Activated CD4-positive, alpha-beta T cell treated with anti-CD3 and anti-CD28 coated beads for 4 hours (primary cell): ENCODE data around the gene OSBPL5.
A peak's percentile ranks its signal among the peaks of the same experiment; 100 is the strongest.
"Not testable (repeated sequence)": the region's sequence is repeated elsewhere in the genome, so short reads cannot be mapped to it uniquely, and the experiment has no call there.

Source experiments
- DNase-seq, 2 donors: peaks; one replicate each; pipeline ENCODE4 v3.0.0-alpha.2; 2020

Gene OSBPL5

GRCh38 chr11:3181725-3182461 lies 16.8 kb upstream of the OSBPL5 start:
- DNase-seq = no peak

GRCh38 chr11:3180869-3181268 lies 15.8 kb upstream of the OSBPL5 start:
- DNase-seq = no peak

- no peak for DNase-seq
Measured at GRCh38 chr11:3178349-3178748, 13.2 kb upstream of the OSBPL5 start.

GRCh38 chr11:3177931-3178330 lies 12.8 kb upstream of the OSBPL5 start:
- no peak for DNase-seq

- no peak for DNase-seq
Measured at GRCh38 chr11:3176487-3176886, 11.4 kb upstream of the OSBPL5 start.

- DNase-seq = no peak
Measured at GRCh38 chr11:3175194-3175593, 10.1 kb upstream of the OSBPL5 start.

- no peak for DNase-seq
Measured at GRCh38 chr11:3174387-3174786, 9.3 kb upstream of the OSBPL5 start.

- DNase-seq = no peak
Measured at GRCh38 chr11:3173795-3174194, 8.7 kb upstream of the OSBPL5 start.

GRCh38 chr11:3171931-3172560 lies 6.9 kb upstream of the OSBPL5 start:
- no peak for DNase-seq

GRCh38 chr11:3170756-3171650 lies 5.9 kb upstream of the OSBPL5 start:
- DNase-seq = no peak

- DNase-seq = no peak
Measured at GRCh38 chr11:3170044-3170755, 5.1 kb upstream of the OSBPL5 start.

GRCh38 chr11:3169255-3170043 lies 4.3 kb upstream of the OSBPL5 start:
- peak in 1 of 2 donors; percentile 18 for DNase-seq

GRCh38 chr11:3168742-3169254 lies 3.7 kb upstream of the OSBPL5 start:
- not testable (repeated sequence) for DNase-seq

- no peak for DNase-seq
Measured at GRCh38 chr11:3167143-3168119, 2.3 kb upstream of the OSBPL5 start.

GRCh38 chr11:3166268-3167142 lies 1.4 kb upstream of the OSBPL5 start:
- no peak for DNase-seq

GRCh38 chr11:3165916-3166267 lies 782 bp upstream of the OSBPL5 start:
- DNase-seq = no peak

- no peak for DNase-seq
Measured at GRCh38 chr11:3164552-3165151, 458 bp downstream of the OSBPL5 start.

- DNase-seq = no peak
Measured at GRCh38 chr11:3164138-3164551, 965 bp downstream of the OSBPL5 start.
